ENCODE measurements around the gene IP6K2. TPM values are rescaled to one million over a fixed set of nuclear protein-coding genes. Genes with fewer than 3 reads are reported as not detected.

The IP6K2 gene
- total RNA-seq, 1 experiment from 2014 or later, result 102 TPM

- CTCF ChIA-PET, result no interaction called here
- POLR2A ChIA-PET (ENCODE audit: unreplicated experiment), result no interaction called here
- DNase-seq (no peak), ATAC-seq (no peak)
- Histone ChIP-seq H4K20me1 (ENCODE audit: low read length) (peaks cover 26% of the 10 kb centered on the region), H2AFZ (ENCODE audit: low read length) (no peak overlapping the region), H3K27me3 (ENCODE audit: low read length) (no peaks in the 10 kb centered on the region), H3K27ac (ENCODE audit: low read length) (no peak overlapping the region), H3K4me3 (ENCODE audit: low read length) (no peak overlapping the region), H3K9ac (ENCODE audit: low read length) (no peak overlapping the region), H3K4me1 (ENCODE audit: insufficient read depth, low read length) (peaks cover 18% of the 10 kb centered on the region; the same call in 1 of the 2 replicates), H3K4me2 (ENCODE audit: low read length) (no peak overlapping the region), H3K36me3 (ENCODE audit: low read depth, low read length) (peaks cover 80% of the 10 kb centered on the region), H3F3A (ENCODE audit: low read length, unreplicated experiment) (no peaks in the 10 kb centered on the region), H3K79me2 (ENCODE audit: low read length) (peaks cover 37% of the 10 kb centered on the region), H3K9me2 (replicated peaks; ENCODE audit: low read length) (no peaks in the 10 kb centered on the region), H3K9me3 (ENCODE audit: low read length) (no peaks in the 10 kb centered on the region)
- no TSS peak for BruUV-seq (replicated peaks)
- intact Hi-C loops (cut with micrococcal nuclease), result no loop called here
- no peak for TF ChIP-seq CTCF (conservative IDR thresholded peaks at IDR 0.05; ENCODE audit: low read depth, low read length)
- no peak for TF ChIP-seq EZH2 (IDR thresholded peaks at IDR 0.05; ENCODE audit: low read length, unreplicated experiment)
- TF ChIP-seq EZH2phosphoT487 (IDR thresholded peaks at IDR 0.05; ENCODE audit: borderline replicate concordance, low read length), result no peak
Observed at GRCh38 chr3:48692551-48692950, 24.5 kb downstream of the IP6K2 start.

- CTCF ChIA-PET, result no interaction called here
- no peak overlapping the region for H3K27ac ChIP-seq (ENCODE audit: low read length)
Observed at GRCh38 chr3:48690846-48691458, 26.1 kb downstream of the IP6K2 start.

More at GRCh38 chr3:48690846-48691458, 26.1 kb downstream of the IP6K2 start:
- no TSS peak for BruUV-seq (replicated peaks)
- H4K20me1 ChIP-seq (ENCODE audit: low read length), result peaks cover 19% of the 10 kb centered on the region; the same call in 1 of the 2 replicates
- H3K79me2 ChIP-seq (ENCODE audit: low read length), result peaks cover 23% of the 10 kb centered on the region
- no peak for ATAC-seq
- peaks cover 72% of the 10 kb centered on the region for H3K36me3 ChIP-seq (ENCODE audit: low read depth, low read length)
- no peak overlapping the region for H3K9ac ChIP-seq (ENCODE audit: low read length)
- no peaks in the 10 kb centered on the region for H3K9me3 ChIP-seq (ENCODE audit: low read length)
- H2AFZ ChIP-seq (ENCODE audit: low read length), result no peak overlapping the region
- H3F3A ChIP-seq (ENCODE audit: low read length, unreplicated experiment), result peaks cover 4% of the 10 kb centered on the region
- intact Hi-C loops (cut with micrococcal nuclease), result no loop called here
- H3K27me3 ChIP-seq (ENCODE audit: low read length), result no peaks in the 10 kb centered on the region
- no peak overlapping the region for H3K4me2 ChIP-seq (ENCODE audit: low read length)
- POLR2A ChIA-PET (ENCODE audit: unreplicated experiment), result no interaction called here
- no peak for TF ChIP-seq EZH2 (IDR thresholded peaks at IDR 0.05; ENCODE audit: low read length, unreplicated experiment)
- TF ChIP-seq CTCF (conservative IDR thresholded peaks at IDR 0.05; ENCODE audit: low read depth, low read length), result no peak
- no peak for TF ChIP-seq EZH2phosphoT487 (IDR thresholded peaks at IDR 0.05; ENCODE audit: borderline replicate concordance, low read length)
- H3K4me3 ChIP-seq (ENCODE audit: low read length), result no peak overlapping the region
- no peaks in the 10 kb centered on the region for H3K9me2 ChIP-seq (replicated peaks; ENCODE audit: low read length)
- no peak for DNase-seq
- peaks cover 11% of the 10 kb centered on the region; the same call in 1 of the 2 replicates for H3K4me1 ChIP-seq (ENCODE audit: insufficient read depth, low read length)
